GM12864 (cell line): Measurements from ENCODE around the gene SYNJ1.

ENCODE experiments used
- DNase-seq: peaks from one replicate; pipeline ENCODE4 v3.0.0-alpha.2; 2011; ENCODE audit warnings: low read depth
- H3K4me3 ChIP-seq: 2 replicates; pipeline ENCODE4 v1.5.1; 2011; ENCODE audit warnings: mild to moderate bottlenecking, low read depth, low read length, control low read depth
- CTCF ChIP-seq: IDR thresholded peaks from 2 replicates; pipeline ENCODE4 v1.5.1; 2011; ENCODE audit warnings: low read depth, mild to moderate bottlenecking, moderate library complexity, low read length, control low read depth, inconsistent platforms; ENCODE audit errors: missing control alignments

The SYNJ1 gene

GRCh38 chr21:32592929-32593502, 134.8 kb downstream of the SYNJ1 start:
- H3K4me3 ChIP-seq, result no peak overlapping the region
- no peak for DNase-seq
- no peak for TF ChIP-seq CTCF

GRCh38 chr21:32590130-32590529, 137.7 kb downstream of the SYNJ1 start:
- TF ChIP-seq CTCF, result no peak
- H3K4me3 ChIP-seq, result no peak overlapping the region
- no peak for DNase-seq

- no peak overlapping the region for H3K4me3 ChIP-seq
- DNase-seq, result no peak
- TF ChIP-seq CTCF, result no peak
Observed at GRCh38 chr21:32587651-32588050, 140.2 kb downstream of the SYNJ1 start.

GRCh38 chr21:32587120-32587519, 140.7 kb downstream of the SYNJ1 start:
- H3K4me3 ChIP-seq, result no peak overlapping the region
- TF ChIP-seq CTCF, result no peak
- no peak for DNase-seq

- no peak for DNase-seq
- no peak for TF ChIP-seq CTCF
- no peak overlapping the region for H3K4me3 ChIP-seq
Observed at GRCh38 chr21:32585970-32586369, 141.8 kb downstream of the SYNJ1 start.

- no peak within 1 kb of the TSS for H3K4me3 ChIP-seq
- DNase-seq, result no peak
- TF ChIP-seq CTCF, result no peak
Observed at GRCh38 chr21:32585042-32585710, 142.6 kb downstream of the SYNJ1 start, which contains the start of gene TCP10L. TSS of gene TCP10L (minus strand) at chr21:32585523. CDS start at chr21:32584304, 1,219 bp downstream.

- H3K4me3 ChIP-seq, result no peak overlapping the region
- TF ChIP-seq CTCF, result no peak
- no peak for DNase-seq
Observed at GRCh38 chr21:32584472-32584871, 143.3 kb downstream of the SYNJ1 start.
